IMR-90 (cell line): ENCODE measurements around the gene AGAP9. TPM values are rescaled to one million over a fixed set of nuclear protein-coding genes. Genes with fewer than 3 reads are reported as not detected.
"Not testable (repeated sequence)": the region's sequence is repeated elsewhere in the genome, so short reads cannot be mapped to it uniquely, and the experiment has no call there.

Source experiments
- ATAC-seq: fragments of 200-7000 bp; cut with Tn5 transposase; 2 replicates; pipeline ENCODE4 v1.9.1; 2020; ENCODE audit warnings: low read depth, mild to moderate bottlenecking, moderate library complexity
- BruUV-seq: library from RNA; stranded (reverse); fragments of 400-500 nt; replicated peaks from 2 replicates; lab custom pipeline; 2021; lab: Mats Ljungman, UMichigan
- CTCF ChIA-PET: fragments of 300-600 bp; formaldehyde crosslinking; extraction: SDS; loops from one replicate; lab custom pipeline; 2021; ENCODE audit warnings: antibody characterized with exemption; lab: Yijun Ruan, JAX
- POLR2A ChIA-PET: fragments of 300-600 bp; sonication (Branson Sonifier 250); formaldehyde crosslinking; loops from one replicate; lab custom pipeline; 2022; ENCODE audit warnings: antibody characterized with exemption; ENCODE audit not compliant: unreplicated experiment; lab: Charles Lee
- DNase-seq: peaks from one replicate; pipeline ENCODE4 v3.0.0; 2013
- H2AFZ ChIP-seq: replicated peaks from 2 replicates; pipeline ENCODE3; 2013; ENCODE audit warnings: low read length, mild to moderate bottlenecking; ENCODE audit not compliant: poor library complexity
- H2AK5ac ChIP-seq: 2 replicates; pipeline ENCODE4 v1.6.1; 2013; ENCODE audit warnings: low read depth, low read length, inconsistent platforms
- H2AK9ac ChIP-seq: replicated peaks from 2 replicates; pipeline ENCODE3; 2013; ENCODE audit warnings: mild to moderate bottlenecking, low read depth, low read length, moderate library complexity; ENCODE audit not compliant: poor library complexity
- H2BK120ac ChIP-seq: 2 replicates; pipeline ENCODE4 v1.6.1; 2013; ENCODE audit warnings: low read depth, low read length, inconsistent platforms
- H2BK15ac ChIP-seq: 3 replicates; pipeline ENCODE4 v1.6.1; 2013; ENCODE audit warnings: low read depth, low read length, inconsistent platforms
- H2BK20ac ChIP-seq: 2 replicates; pipeline ENCODE4 v1.6.1; 2013; ENCODE audit warnings: low read depth, mild to moderate bottlenecking, inconsistent platforms, low read length, moderate library complexity
- H2BK5ac ChIP-seq: 2 replicates; pipeline ENCODE4 v1.6.1; 2013; ENCODE audit warnings: mild to moderate bottlenecking, low read depth, low read length, inconsistent platforms; ENCODE audit not compliant: poor library complexity, severe bottlenecking
- H3K14ac ChIP-seq: replicated peaks from 2 replicates; pipeline ENCODE4 v1.6.1; 2013; ENCODE audit warnings: low read depth, low read length, inconsistent platforms
- H3K18ac ChIP-seq: 2 replicates; pipeline ENCODE4 v1.6.1; 2013; ENCODE audit warnings: low read depth, low read length, control low read depth
- H3K23ac ChIP-seq: 2 replicates; pipeline ENCODE4 v1.6.1; 2013; ENCODE audit warnings: low read depth, low read length, inconsistent platforms
- H3K27ac ChIP-seq: 2 replicates; pipeline ENCODE4 v1.5.1; 2013; ENCODE audit warnings: mild to moderate bottlenecking, control low read depth, low read length; ENCODE audit not compliant: insufficient read depth
- H3K27me3 ChIP-seq: 2 replicates; pipeline ENCODE4 v1.6.1; 2013; ENCODE audit warnings: low read length; ENCODE audit not compliant: control insufficient read depth, insufficient read depth
- H3K36me3 ChIP-seq: 2 replicates; pipeline ENCODE4 v1.6.1; 2013; ENCODE audit warnings: low read length, mixed read lengths; ENCODE audit not compliant: control insufficient read depth, insufficient read depth
- H3K4ac ChIP-seq: 2 replicates; pipeline ENCODE4 v1.6.1; 2013; ENCODE audit warnings: low read depth, low read length, inconsistent platforms
- H3K4me1 ChIP-seq: 2 replicates; pipeline ENCODE4 v1.6.1; 2013; ENCODE audit warnings: low read length, mixed read lengths; ENCODE audit not compliant: control insufficient read depth, insufficient read depth
- H3K4me2 ChIP-seq: 2 replicates; pipeline ENCODE4 v1.6.1; 2013; ENCODE audit warnings: low read depth, mild to moderate bottlenecking, control low read depth, low read length, moderate library complexity
- H3K4me3 ChIP-seq: 2 replicates; pipeline ENCODE4 v1.5.1; 2013; ENCODE audit warnings: low read depth, mild to moderate bottlenecking, control low read depth, low read length, moderate library complexity; ENCODE audit not compliant: insufficient read depth
- H3K56ac ChIP-seq: 2 replicates; pipeline ENCODE4 v1.6.1; 2013; ENCODE audit warnings: low read length, inconsistent platforms; ENCODE audit not compliant: insufficient read depth; ENCODE audit errors: extremely low read depth
- H3K79me1 ChIP-seq, 2 experiments: 2 replicates each; pipeline ENCODE4 v1.6.1; 2013; ENCODE audit warnings: low read length in 2 of 2, inconsistent platforms in 1 of 2, low read depth in 1 of 2
- H3K9ac ChIP-seq: 2 replicates; pipeline ENCODE4 v1.6.1; 2013; ENCODE audit warnings: low read depth, low read length, control low read depth
- H3K9me1 ChIP-seq: 2 replicates; pipeline ENCODE4 v1.6.1; 2013; ENCODE audit warnings: low read length, inconsistent platforms; ENCODE audit not compliant: insufficient read depth
- H3K9me3 ChIP-seq: 2 replicates; pipeline ENCODE4 v1.6.1; 2013; ENCODE audit warnings: low read length; ENCODE audit not compliant: control insufficient read depth, insufficient read depth
- H4K20me1 ChIP-seq: 2 replicates; pipeline ENCODE4 v1.6.1; 2013; ENCODE audit warnings: low read length, inconsistent platforms; ENCODE audit not compliant: insufficient read depth
- H4K5ac ChIP-seq: 2 replicates; pipeline ENCODE4 v1.6.1; 2013; ENCODE audit warnings: mild to moderate bottlenecking, low read depth, low read length, control low read depth
- H4K8ac ChIP-seq, 2 experiments: 2 replicates each; pipeline ENCODE4 v1.6.1; 2013; ENCODE audit warnings: low read depth in 2 of 2, low read length in 2 of 2, control low read depth in 1 of 2, inconsistent platforms in 1 of 2
- H4K91ac ChIP-seq: 2 replicates; pipeline ENCODE4 v1.6.1; 2013; ENCODE audit warnings: low read depth, low read length, inconsistent platforms; ENCODE audit not compliant: insufficient read depth
- CEBPB ChIP-seq: IDR thresholded peaks from 2 replicates; pipeline ENCODE4 v1.6.1; 2012; ENCODE audit warnings: low read depth, low read length, improper control_type of control experiment
- RAD21 ChIP-seq: IDR thresholded peaks from 2 replicates; pipeline ENCODE4 v1.6.1; 2012; ENCODE audit warnings: low read length, improper control_type of control experiment
- WGBS, 2 experiments: methylation state at CpG; one replicate each; pipeline versions ENCODE4 v1.1.5 to v1.1.7; 2013; ENCODE audit warnings: missing lambda C conversion rate in 2 of 2; ENCODE audit not compliant: insufficient read length in 1 of 2; ENCODE audit errors: extremely low coverage in 2 of 2; 5-methylcytosine and 5-hydroxymethylcytosine counted together
- dilution Hi-C: fragments of 300-500 bp; cut with HindIII; formaldehyde crosslinking; loops from one replicate; pipeline ENCODE4 v1.14.3; 2018; ENCODE audit warnings: low sequenced_read_pairs; ENCODE audit not compliant: unreplicated experiment
- in situ Hi-C: fragments of 300-500 bp; cut with MboI; formaldehyde crosslinking; loops from 3 replicates; pipeline ENCODE4 v1.14.3; 2019; ENCODE audit warnings: low sequenced_read_pairs, inconsistent platforms, mixed read lengths
- intact Hi-C: fragments of 100-400 bp; cut with micrococcal nuclease; formaldehyde crosslinking; loops from 2 replicates; pipeline ENCODE4 v1.10.0; 2022
- polyA plus RNA-seq, 3 experiments: library from polyadenylated mRNA; depleted of rRNA; stranded (reverse); fragments of >200 nt; gene quantifications; 2 replicates each; pipeline ENCODE4 v1.2.3, GENCODE V29; 2012; ENCODE audit warnings: low replicate concordance in 1 of 3
- total RNA-seq: library from RNA; depleted of rRNA; stranded (reverse); fragments of >200 nt; gene quantifications from 2 replicates; pipeline ENCODE4 v1.2.3, GENCODE V29; 2012
- TF ChIP-seq, protein P1 (sequence below): conservative IDR thresholded peaks from 2 replicates; pipeline ENCODE4 v1.5.1; 2012; ENCODE audit warnings: mild to moderate bottlenecking, low read depth, low read length, improper control_type of control experiment

Gene AGAP9
- total and polyA plus RNA-seq, 2 of the 4 experiments (the other 2 are of a cell fraction): 3.2 to 11.2 TPM

DNA sequence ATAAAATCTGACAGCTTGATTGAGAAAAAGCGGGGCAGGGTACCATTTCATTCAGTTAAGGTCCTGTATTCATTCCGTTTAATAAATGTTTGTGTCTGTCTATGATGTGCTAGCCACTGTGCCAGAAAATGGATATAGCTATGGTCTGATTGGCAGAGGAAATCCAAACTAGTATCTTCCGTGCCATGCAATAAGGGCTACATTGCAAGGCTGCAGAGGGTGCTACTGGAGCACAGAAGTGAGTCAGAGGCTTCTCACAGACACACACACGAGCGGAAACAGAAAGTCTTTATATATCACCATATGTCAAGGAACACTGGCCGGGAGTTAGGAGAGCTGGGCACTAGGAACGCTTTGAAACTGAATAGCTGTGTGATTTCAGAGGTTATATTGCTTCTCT, 29.3 kb upstream of the AGAP9 start:
- H4K91ac ChIP-seq, H2BK20ac ChIP-seq, H3K27ac ChIP-seq, H4K5ac ChIP-seq, H2BK15ac ChIP-seq, H3K27me3 ChIP-seq, H3K23ac ChIP-seq, in situ Hi-C loops, dilution Hi-C loops, H3K79me1 ChIP-seq, H3K36me3 ChIP-seq, H2BK5ac ChIP-seq, H2AK9ac ChIP-seq, H3K4ac ChIP-seq, H3K4me1 ChIP-seq, H3K9me3 ChIP-seq, H3K18ac ChIP-seq, BruUV-seq, H2AFZ ChIP-seq, POLR2A ChIA-PET, H3K14ac ChIP-seq, H2BK120ac ChIP-seq, H4K20me1 ChIP-seq, H3K9me1 ChIP-seq, H2AK5ac ChIP-seq, CTCF ChIA-PET, intact Hi-C loops: not testable (repeated sequence)
- Histone ChIP-seq H3K4me3 (peak overlapping the region; percentile 81), H3K56ac (peak overlapping the region; percentile 35; the same call in 1 of the 2 replicates), H3K4me2 (peak overlapping the region; percentile 51; the same call in 1 of the 2 replicates), H4K8ac (0 out of 4 replicates have a peak overlapping the region, but pooled peaks have one; percentile 16 to 62), H3K9ac (0 out of 2 replicates have a peak overlapping the region, but pooled peaks have one; percentile 75)
- DNase-seq: peak; percentile 79
- ATAC-seq: peak; percentile 62
- TF ChIP-seq RAD21: peak; percentile 24; the same call in 1 of the 2 replicates
- 0 out of 2 replicates have a peak, but pooled peaks have one; percentile 11 for TF ChIP-seq CEBPB
- TF ChIP-seq, protein P1, sequence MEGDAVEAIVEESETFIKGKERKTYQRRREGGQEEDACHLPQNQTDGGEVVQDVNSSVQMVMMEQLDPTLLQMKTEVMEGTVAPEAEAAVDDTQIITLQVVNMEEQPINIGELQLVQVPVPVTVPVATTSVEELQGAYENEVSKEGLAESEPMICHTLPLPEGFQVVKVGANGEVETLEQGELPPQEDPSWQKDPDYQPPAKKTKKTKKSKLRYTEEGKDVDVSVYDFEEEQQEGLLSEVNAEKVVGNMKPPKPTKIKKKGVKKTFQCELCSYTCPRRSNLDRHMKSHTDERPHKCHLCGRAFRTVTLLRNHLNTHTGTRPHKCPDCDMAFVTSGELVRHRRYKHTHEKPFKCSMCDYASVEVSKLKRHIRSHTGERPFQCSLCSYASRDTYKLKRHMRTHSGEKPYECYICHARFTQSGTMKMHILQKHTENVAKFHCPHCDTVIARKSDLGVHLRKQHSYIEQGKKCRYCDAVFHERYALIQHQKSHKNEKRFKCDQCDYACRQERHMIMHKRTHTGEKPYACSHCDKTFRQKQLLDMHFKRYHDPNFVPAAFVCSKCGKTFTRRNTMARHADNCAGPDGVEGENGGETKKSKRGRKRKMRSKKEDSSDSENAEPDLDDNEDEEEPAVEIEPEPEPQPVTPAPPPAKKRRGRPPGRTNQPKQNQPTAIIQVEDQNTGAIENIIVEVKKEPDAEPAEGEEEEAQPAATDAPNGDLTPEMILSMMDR: peak; percentile 25; the same call in 1 of the 2 replicates
- WGBS, 2 experiments: no CpG with 5 or more reads among the region's 7 CpGs

DNA sequence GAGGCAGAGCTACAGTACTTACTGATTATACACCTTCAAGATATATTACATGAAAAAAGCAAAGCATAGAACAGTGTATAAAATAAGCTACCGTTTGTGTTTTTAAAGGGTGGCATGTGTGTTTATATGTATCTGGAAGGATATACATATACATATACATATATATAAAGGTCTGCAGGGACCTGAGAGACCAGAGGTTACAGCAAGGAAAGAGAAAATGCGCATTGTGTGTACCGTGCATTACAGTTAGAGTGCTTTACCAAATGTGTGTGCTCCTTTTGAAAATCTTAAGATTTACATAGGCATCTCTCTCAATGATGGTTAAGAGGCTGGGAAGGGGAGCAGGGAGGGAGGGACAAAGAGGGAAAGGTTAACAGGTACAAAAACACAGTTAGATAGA, 23.8 kb upstream of the AGAP9 start:
- H2BK20ac ChIP-seq, H3K18ac ChIP-seq, H3K27ac ChIP-seq, H3K4ac ChIP-seq, dilution Hi-C loops, H3K23ac ChIP-seq, POLR2A ChIA-PET, H3K9me1 ChIP-seq, H2BK120ac ChIP-seq, H4K8ac ChIP-seq, H3K36me3 ChIP-seq, H2BK15ac ChIP-seq, H3K56ac ChIP-seq, H3K79me1 ChIP-seq, H4K20me1 ChIP-seq, H2AK5ac ChIP-seq, H4K5ac ChIP-seq, H3K4me3 ChIP-seq, H2AFZ ChIP-seq, CTCF ChIA-PET, DNase-seq, H3K4me1 ChIP-seq, H2BK5ac ChIP-seq, H4K91ac ChIP-seq, H2AK9ac ChIP-seq, in situ Hi-C loops, H3K9ac ChIP-seq, H3K4me2 ChIP-seq, H3K9me3 ChIP-seq, H3K27me3 ChIP-seq, intact Hi-C loops, H3K14ac ChIP-seq, BruUV-seq, ATAC-seq: not testable (repeated sequence)
- WGBS, 2 experiments: no CpG with 5 or more reads among the region's 3 CpGs
